NCI-H460 (cell line): Measurements from ENCODE around the gene MRPL53. TPM values are rescaled to one million over a fixed set of nuclear protein-coding genes. Genes with fewer than 3 reads are reported as not detected.
"Not testable (repeated sequence)": the region's sequence is repeated elsewhere in the genome, so short reads cannot be mapped to it uniquely, and the experiment has no call there.

Experiments
- DNase-seq: peaks from one replicate; pipeline ENCODE4 v3.0.0-alpha.2; 2016; ENCODE audit warnings: low read depth; ENCODE audit errors: extremely low read depth
- total RNA-seq: library from RNA; depleted of rRNA; stranded (reverse); fragments of >200 nt; shearing (Covaris generic); gene quantifications from 2 replicates; pipeline ENCODE4 v1.2.3, GENCODE V29; 2014

The MRPL53 gene
- total RNA-seq, 1 experiment from 2014 or later: 55.3 TPM

GRCh38 chr2:74502720-74503505 is 30.4 kb upstream of the MRPL53 start:
- peak; percentile 73 for DNase-seq

- no peak for DNase-seq
Measured at GRCh38 chr2:74502147-74502719, 29.8 kb upstream of the MRPL53 start.

GRCh38 chr2:74501335-74502071 is 29.0 kb upstream of the MRPL53 start:
- no peak for DNase-seq

GRCh38 chr2:74500578-74500946 is 28.1 kb upstream of the MRPL53 start:
- DNase-seq: no peak

- DNase-seq: no peak
Measured at GRCh38 chr2:74499940-74500577, 27.6 kb upstream of the MRPL53 start.

- no peak for DNase-seq
Measured at GRCh38 chr2:74499267-74499939, 26.9 kb upstream of the MRPL53 start, which contains the start of gene LBX2. Gene LBX2, minus strand, starts transcription at chr2:74499603. Its CDS starts 66 bp downstream, at chr2:74499537.

- DNase-seq: no peak
Measured at GRCh38 chr2:74498500-74499266, 26.2 kb upstream of the MRPL53 start.

- DNase-seq: no peak
Measured at GRCh38 chr2:74497777-74498499, 25.5 kb upstream of the MRPL53 start.

GRCh38 chr2:74496997-74497776 is 24.7 kb upstream of the MRPL53 start:
- DNase-seq: no peak

- no peak for DNase-seq
Measured at GRCh38 chr2:74495440-74495839, 23.0 kb upstream of the MRPL53 start.

GRCh38 chr2:74493546-74493945 is 21.1 kb upstream of the MRPL53 start:
- no peak for DNase-seq

GRCh38 chr2:74491648-74492544 is 19.4 kb upstream of the MRPL53 start:
- no peak for DNase-seq

GRCh38 chr2:74489906-74490305 is 17.4 kb upstream of the MRPL53 start:
- DNase-seq: no peak

- DNase-seq: no peak
Measured at GRCh38 chr2:74488643-74489481, 16.4 kb upstream of the MRPL53 start.

- DNase-seq: no peak
Measured at GRCh38 chr2:74486141-74486540, 13.7 kb upstream of the MRPL53 start.

- DNase-seq: not testable (repeated sequence)
Measured at GRCh38 chr2:74483675-74484164, 11.2 kb upstream of the MRPL53 start.
